Endometrial microvascular endothelial cells (primary cell): Measurements from ENCODE around the gene YEATS2. TPM values are rescaled to one million over a fixed set of nuclear protein-coding genes. Genes with fewer than 3 reads are reported as not detected.
"Not testable (repeated sequence)": the region's sequence is repeated elsewhere in the genome, so short reads cannot be mapped to it uniquely, and the experiment has no call there.

ENCODE experiments used
- in situ Hi-C: cut with HindIII; loops from 2 replicates; pipeline ENCODE4 v1.10.0; 2017; ENCODE audit warnings: low sequenced_read_pairs, low pct_unique_long_range_greater_than_20kb; ENCODE audit errors: inconsistent ontology term
- total RNA-seq: library from RNA; depleted of rRNA; stranded (reverse); fragments of >200 nt; gene quantifications from one replicate; pipeline ENCODE4 v1.2.3, GENCODE V29; 2015; ENCODE audit errors: inconsistent ontology term

YEATS2 gene
- total RNA-seq, 1 donor from 2014 or later = 31.2 TPM

- in situ Hi-C loops = no loop called here
Observed at GRCh38 chr3:183766745-183767606, 69.4 kb downstream of the YEATS2 start.

DNA sequence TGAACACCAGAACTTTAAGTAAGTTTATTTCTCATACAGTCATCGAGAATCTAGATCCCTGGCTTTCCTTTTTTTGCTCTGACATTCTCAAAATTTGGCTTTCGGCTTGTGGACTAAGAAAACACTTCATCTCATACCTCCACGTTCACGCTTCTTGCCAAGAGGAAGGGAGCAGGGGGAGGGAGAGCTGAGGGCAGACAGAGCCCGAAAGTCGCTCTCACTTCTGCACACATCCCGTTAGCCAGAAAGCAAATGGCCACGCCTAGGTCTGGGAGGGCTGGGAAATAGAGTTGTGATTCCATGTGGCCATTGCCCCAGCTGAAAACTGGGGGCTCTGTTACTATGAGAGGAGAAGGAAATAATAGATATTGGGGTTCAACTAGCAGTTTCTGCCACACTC lies 70.5 kb downstream of the YEATS2 start:
- in situ Hi-C loops = no loop called here

DNA sequence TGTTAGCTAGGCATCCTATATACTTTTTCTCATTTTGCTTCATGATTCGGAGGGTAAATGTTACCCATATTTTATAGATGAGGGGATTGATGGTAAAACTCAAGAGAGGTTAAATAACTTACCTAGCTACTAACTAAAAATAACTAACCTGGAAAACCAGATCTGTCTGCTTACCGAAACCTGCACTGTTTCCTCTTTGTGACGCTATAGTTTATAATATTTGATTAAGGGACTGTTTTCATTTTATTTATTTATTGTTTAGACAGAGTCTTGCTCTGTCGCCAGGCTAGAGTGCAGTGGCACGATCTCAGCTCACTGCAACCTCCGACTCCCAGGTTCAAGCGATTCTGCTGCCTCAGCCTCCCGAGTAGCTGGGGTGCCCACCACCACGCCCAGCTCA lies 71.9 kb downstream of the YEATS2 start:
- in situ Hi-C loops = no loop called here

GRCh38 chr3:183774631-183775030 lies 77.0 kb downstream of the YEATS2 start:
- in situ Hi-C loops = no loop called here

- in situ Hi-C loops = no loop called here
Observed at GRCh38 chr3:183775781-183776180, 78.2 kb downstream of the YEATS2 start.

DNA sequence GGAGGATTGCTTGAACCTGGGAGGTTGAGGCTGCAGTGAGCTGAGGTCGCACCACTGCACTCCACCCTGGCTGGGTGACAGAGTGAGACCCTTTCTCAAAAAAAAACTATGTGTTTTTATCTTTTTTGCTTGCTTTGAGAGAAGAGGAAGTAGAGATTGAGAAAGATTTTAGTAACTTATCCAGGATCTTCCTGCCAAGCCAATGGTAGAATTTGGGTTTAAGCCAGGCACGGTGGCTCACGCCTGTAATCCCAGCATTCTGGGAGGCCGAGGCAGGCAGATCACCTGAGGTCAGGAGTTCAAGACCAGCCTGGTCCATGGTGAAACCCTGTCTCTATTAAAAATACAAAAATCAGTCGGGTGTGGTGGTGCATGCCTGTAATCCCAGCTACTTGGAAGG lies 78.9 kb downstream of the YEATS2 start:
- in situ Hi-C loops = not testable (repeated sequence)

GRCh38 chr3:183777016-183777618 lies 79.5 kb downstream of the YEATS2 start:
- in situ Hi-C loops = no loop called here

- in situ Hi-C loops = no loop called here
Observed at GRCh38 chr3:183779896-183780465, 82.4 kb downstream of the YEATS2 start.

DNA sequence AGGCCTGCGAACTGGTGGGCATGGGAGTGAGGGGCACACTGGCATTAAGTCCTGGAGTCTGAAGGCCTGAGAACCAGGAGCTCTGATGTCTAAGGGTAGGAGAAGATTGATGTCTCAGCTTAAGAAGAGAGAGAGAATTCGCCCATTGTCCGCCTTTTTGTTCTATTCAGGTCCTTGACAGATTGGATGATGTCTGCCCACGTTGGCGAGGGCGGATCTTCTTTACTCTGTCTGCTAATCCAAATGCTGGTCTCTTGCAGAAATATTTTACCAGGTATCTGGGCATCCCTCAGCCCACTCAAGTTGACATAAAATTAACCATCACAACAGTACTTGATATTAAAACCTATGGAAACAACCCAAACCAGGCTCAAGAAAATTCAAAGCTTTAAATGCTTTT lies 83.6 kb downstream of the YEATS2 start:
- in situ Hi-C loops = no loop called here

DNA sequence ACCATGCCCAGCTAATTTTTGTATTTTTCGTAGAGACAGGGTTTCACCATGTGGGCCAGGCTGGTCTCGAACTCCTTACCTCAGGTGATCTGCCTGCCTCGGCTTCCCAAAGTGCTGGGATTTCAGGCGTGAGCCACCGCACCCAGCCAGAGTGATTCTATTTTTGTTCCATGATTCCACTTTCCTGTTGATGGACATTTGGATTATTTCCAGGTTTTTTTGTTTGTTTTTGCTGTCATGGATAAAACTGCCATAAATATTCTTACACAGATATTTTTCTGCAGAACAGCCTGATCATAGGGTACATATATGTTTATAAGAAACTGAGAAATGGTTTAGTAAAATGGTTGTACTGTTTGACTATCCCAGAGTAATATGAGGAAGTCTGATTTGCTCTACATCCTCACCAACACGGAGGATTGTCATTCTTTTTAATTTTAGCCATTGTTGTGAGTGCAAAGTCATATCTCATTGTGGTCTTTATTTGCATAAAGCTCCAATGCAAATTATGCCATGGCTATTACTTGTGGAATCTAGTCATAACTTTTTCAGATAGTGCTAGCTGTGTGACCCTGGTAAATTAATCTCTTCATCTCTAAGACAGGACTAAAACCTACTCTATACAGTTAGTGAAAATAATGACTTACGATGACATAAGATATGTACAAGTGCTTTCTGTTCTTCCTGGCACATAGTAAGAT lies 85.1 kb downstream of the YEATS2 start:
- in situ Hi-C loops = no loop called here

DNA sequence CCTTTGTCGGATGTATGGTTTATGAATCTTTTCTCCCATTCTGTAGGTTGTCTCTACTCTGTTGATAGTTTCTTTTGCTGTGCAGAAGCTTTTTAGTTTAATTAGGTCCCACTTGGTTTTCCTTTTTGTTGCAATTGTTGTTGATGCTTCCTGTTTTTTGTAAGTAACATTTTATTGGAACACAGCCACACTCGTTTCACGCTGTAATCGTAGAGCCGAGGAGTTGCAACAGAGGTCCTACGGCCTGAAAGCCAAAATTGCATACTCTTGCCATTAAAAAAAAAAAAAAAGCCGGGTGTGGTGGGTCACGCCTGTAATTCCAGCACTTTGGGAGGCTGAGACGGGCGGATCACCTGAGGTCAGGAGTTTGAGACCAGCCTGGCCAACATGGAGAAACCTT lies 86.9 kb downstream of the YEATS2 start:
- in situ Hi-C loops = not testable (repeated sequence)

DNA sequence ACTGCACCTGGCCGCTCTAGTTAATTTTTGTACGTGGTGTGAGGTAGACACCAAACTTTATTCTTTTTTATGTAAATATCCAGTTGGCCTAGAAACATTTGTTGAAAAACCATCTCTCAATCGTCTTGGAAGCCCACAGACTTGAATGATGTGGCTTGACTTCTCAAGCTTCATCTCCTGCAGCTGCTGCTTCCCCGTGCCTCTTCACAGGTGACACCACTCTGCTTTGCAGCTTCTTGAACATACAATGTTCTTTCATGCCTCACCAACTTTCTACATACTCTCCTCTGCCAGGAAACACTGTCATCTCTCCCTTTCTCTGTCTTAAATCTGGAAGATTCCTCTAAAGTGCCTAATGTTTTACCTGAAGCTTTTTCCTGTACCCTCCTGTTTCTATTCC lies 92.2 kb downstream of the YEATS2 start:
- in situ Hi-C loops = no loop called here

GRCh38 chr3:183790700-183791099 lies 93.1 kb downstream of the YEATS2 start:
- in situ Hi-C loops = no loop called here

DNA sequence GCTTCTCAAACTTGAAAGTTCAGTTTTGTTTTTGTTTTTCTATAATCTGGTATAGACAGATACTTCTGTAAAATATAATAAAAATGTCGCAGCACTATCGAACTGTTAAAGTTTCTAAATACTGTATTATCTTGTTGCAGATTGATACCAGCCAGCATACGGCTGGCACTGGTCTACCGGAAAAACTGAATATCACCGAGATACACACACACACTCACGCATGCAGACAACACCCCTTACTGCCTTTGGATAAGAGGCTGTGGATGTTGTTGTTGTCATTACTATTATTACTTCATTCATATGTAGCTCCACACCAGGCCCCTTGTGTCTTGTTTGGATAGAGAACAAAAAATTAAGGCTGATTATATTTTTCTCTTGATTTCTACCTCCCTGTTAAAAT lies 95.4 kb downstream of the YEATS2 start:
- in situ Hi-C loops = no loop called here

DNA sequence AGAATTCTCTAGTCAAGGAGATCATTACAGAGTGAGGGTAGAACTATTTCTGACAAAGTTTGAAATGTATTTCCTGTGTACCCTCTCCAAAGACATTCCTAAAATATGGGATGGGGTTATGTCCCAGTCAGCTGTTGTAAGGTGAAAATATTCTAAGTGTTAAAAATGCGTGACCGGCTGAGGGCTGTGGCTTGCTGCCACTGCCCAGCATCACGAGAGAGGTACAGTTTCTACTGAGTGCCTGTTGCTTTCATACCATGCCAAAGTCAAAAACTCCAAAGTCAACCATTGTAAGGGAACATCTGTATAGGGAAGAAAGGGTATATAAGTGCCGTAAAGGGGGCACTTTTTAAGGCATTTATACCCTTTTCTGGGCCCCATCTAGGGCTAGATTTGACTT lies 96.9 kb downstream of the YEATS2 start:
- in situ Hi-C loops = no loop called here

DNA sequence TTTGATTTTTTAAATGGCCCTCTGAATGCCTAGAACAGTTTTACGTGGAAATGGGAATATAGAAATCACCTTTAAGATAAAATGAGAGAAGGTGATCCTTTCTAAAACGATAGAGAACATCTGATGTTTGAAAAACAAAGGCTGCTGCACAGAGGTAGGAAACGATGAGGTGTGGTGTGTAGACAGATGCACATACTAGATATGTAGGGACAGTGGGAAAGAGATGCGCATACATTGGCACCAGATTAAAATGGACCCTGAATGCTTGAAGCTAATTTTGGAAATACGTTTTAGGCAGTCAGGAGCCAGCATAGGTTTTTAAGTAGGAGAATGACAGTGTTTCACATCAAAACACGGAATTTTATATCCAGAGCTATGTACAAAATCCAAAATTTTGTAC lies 98.8 kb downstream of the YEATS2 start:
- in situ Hi-C loops = no loop called here

DNA sequence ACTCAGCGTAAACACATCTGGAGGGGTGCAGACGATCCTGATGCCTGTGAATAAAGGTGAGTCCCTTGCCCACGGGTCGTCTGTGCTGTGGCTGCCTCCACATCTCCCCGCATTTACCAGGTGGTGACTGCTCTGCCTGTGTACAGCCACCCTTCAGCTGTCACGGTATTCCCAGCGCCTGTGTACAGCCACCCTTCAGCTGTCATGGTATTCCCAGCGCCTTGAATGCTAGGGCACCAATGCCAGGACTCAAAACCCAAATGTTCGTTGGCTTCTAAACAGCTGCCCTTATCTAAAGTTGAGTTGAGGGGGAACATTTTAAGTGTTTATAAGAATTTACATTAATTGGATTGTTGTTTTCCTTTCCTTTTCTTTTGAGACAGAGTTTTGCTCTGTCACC lies 100.4 kb downstream of the YEATS2 start:
- in situ Hi-C loops = no loop called here

DNA sequence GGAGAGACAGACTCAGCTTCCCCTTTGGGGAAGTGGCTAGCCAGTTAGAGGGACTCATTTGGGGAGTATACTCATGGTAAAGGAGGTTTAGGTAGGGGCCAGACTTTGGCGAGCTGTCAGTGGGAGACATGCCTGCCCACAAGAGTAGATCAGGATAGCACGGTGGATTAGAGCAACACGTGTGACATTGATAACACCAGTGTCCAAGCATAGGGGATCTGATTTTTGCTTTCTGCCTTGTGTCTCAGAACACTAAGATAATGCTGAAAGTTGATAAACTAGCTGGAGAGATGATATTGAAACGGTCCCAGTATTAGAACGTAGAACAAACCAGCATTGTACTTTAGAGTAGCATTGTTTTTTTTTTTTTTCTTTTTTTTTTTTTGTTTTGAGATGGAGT lies 101.9 kb downstream of the YEATS2 start:
- in situ Hi-C loops = no loop called here

DNA sequence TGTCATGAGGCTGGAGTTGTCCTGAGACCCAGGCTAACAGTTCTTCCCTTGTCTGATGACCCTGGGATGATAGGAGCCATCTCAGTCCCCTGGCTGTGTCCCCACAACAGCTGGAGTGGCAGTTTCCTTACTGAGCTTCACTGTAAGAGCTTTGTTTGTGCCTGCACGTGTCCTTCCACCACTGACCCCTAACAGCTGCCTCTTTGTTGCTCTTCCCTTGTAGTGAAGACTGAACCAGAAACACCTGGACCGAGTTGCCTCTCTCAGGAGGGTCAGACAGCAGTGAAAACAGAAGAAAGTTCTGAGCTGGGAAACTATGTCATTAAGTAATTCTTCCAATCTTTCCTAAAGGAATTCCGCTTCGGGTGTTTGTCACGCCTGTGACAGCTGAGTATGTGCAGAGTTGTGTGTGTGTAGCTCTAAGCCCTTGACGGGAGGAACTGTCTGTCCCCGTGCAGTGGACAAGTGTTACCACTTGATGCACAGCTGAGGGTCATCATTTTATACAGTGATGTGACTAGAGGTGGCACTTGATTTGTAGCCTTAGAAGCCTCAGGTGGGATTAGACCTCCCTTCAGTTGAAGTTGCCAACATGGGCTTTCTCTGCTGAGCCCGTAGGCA lies 102.8 kb downstream of the YEATS2 start:
- in situ Hi-C loops = no loop called here
